ENCODE data around the gene ACD. TPM values are rescaled to one million over a fixed set of nuclear protein-coding genes. Genes with fewer than 3 reads are reported as not detected.
A peak's percentile ranks its signal among the peaks of the same experiment; 100 is the strongest.

Gene ACD
- total and polyA plus RNA-seq, 9 of the 15 experiments (the other 6 are each of a cell fraction or from before 2014, with no cell fraction given): 4.2 to 47.4 (median 19.2) TPM

GRCh38 chr16:67666559-67667452 is 6.7 kb upstream of the ACD start, which contains the start of the genes C16orf86 and ENKD1 (continued):
- TF ChIP-seq, protein P1, sequence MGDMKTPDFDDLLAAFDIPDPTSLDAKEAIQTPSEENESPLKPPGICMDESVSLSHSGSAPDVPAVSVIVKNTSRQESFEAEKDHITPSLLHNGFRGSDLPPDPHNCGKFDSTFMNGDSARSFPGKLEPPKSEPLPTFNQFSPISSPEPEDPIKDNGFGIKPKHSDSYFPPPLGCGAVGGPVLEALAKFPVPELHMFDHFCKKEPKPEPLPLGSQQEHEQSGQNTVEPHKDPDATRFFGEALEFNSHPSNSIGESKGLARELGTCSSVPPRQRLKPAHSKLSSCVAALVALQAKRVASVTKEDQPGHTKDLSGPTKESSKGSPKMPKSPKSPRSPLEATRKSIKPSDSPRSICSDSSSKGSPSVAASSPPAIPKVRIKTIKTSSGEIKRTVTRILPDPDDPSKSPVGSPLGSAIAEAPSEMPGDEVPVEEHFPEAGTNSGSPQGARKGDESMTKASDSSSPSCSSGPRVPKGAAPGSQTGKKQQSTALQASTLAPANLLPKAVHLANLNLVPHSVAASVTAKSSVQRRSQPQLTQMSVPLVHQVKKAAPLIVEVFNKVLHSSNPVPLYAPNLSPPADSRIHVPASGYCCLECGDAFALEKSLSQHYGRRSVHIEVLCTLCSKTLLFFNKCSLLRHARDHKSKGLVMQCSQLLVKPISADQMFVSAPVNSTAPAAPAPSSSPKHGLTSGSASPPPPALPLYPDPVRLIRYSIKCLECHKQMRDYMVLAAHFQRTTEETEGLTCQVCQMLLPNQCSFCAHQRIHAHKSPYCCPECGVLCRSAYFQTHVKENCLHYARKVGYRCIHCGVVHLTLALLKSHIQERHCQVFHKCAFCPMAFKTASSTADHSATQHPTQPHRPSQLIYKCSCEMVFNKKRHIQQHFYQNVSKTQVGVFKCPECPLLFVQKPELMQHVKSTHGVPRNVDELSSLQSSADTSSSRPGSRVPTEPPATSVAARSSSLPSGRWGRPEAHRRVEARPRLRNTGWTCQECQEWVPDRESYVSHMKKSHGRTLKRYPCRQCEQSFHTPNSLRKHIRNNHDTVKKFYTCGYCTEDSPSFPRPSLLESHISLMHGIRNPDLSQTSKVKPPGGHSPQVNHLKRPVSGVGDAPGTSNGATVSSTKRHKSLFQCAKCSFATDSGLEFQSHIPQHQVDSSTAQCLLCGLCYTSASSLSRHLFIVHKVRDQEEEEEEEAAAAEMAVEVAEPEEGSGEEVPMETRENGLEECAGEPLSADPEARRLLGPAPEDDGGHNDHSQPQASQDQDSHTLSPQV (IDR thresholded peaks at IDR 0.05): no peak
- no peak for TF ChIP-seq ETV5 (CRISPR knock-in tag; IDR thresholded peaks at IDR 0.05; ENCODE audit: low read depth)
- TF ChIP-seq BRF1 (IDR thresholded peaks at IDR 0.05; ENCODE audit: borderline replicate concordance, extremely low read depth, insufficient read length): no peak
- no peak for TF ChIP-seq ESRRB (CRISPR knock-in tag; IDR thresholded peaks at IDR 0.05; ENCODE audit: borderline replicate concordance)
- TF ChIP-seq PKNOX1 (IDR thresholded peaks at IDR 0.05): no peak
- no peak for TF ChIP-seq ZFP36 (IDR thresholded peaks at IDR 0.05; ENCODE audit: low read depth, low read length, partially characterized antibody)
- no peak for TF ChIP-seq STAT5A (IDR thresholded peaks at IDR 0.05; ENCODE audit: borderline replicate concordance, low read length)
- no peak for TF ChIP-seq DNMT1 (IDR thresholded peaks at IDR 0.05)
- TF ChIP-seq NFIC (IDR thresholded peaks at IDR 0.05): no peak; the same call in 1 of the 2 replicates
- no peak for TF ChIP-seq GABPB2 (CRISPR knock-in tag; conservative IDR thresholded peaks at IDR 0.05)
- TF ChIP-seq ZNF140 (CRISPR knock-in tag; IDR thresholded peaks at IDR 0.05): no peak
- TF ChIP-seq GTF2F1 (IDR thresholded peaks at IDR 0.05; ENCODE audit: low read depth, low read length): no peak
- TF ChIP-seq ZNF347 (CRISPR knock-in tag; IDR thresholded peaks at IDR 0.05; ENCODE audit: low read depth): no peak
- no peak for TF ChIP-seq HSF4 (CRISPR knock-in tag; IDR thresholded peaks at IDR 0.05; ENCODE audit: borderline replicate concordance)
- TF ChIP-seq ZNF764 (CRISPR knock-in tag; IDR thresholded peaks at IDR 0.05; ENCODE audit: low read depth): no peak
- no peak for TF ChIP-seq HEY1 (CRISPR knock-in tag; IDR thresholded peaks at IDR 0.05; ENCODE audit: borderline replicate concordance)
- no peak for TF ChIP-seq ZNF184 (CRISPR knock-in tag; IDR thresholded peaks at IDR 0.05)
- no peak for TF ChIP-seq TAL1 (IDR thresholded peaks at IDR 0.05)
- TF ChIP-seq MYBL2 (IDR thresholded peaks at IDR 0.05; ENCODE audit: low read depth): no peak
- no peak for TF ChIP-seq MYBL2 (CRISPR knock-in tag; IDR thresholded peaks at IDR 0.05; ENCODE audit: borderline replicate concordance)
- no peak for TF ChIP-seq PHB2 (IDR thresholded peaks at IDR 0.05; ENCODE audit: low read depth)
- TF ChIP-seq TFAP4 (CRISPR knock-in tag; IDR thresholded peaks at IDR 0.05; ENCODE audit: borderline replicate concordance): peak; percentile 57; the same call in 1 of the 2 replicates
- no peak for TF ChIP-seq RAD51 (IDR thresholded peaks at IDR 0.05; ENCODE audit: borderline replicate concordance, low read depth)

All from K562 (cell line).